ENCODE measurements around the gene BOLL.
A peak's percentile ranks its signal among the peaks of the same experiment; 100 is the strongest.
"Not testable (repeated sequence)": the region's sequence is repeated elsewhere in the genome, so short reads cannot be mapped to it uniquely, and the experiment has no call there.

BOLL gene, protein sequence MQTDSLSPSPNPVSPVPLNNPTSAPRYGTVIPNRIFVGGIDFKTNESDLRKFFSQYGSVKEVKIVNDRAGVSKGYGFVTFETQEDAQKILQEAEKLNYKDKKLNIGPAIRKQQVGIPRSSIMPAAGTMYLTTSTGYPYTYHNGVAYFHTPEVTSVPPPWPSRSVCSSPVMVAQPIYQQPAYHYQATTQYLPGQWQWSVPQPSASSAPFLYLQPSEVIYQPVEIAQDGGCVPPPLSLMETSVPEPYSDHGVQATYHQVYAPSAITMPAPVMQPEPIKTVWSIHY

GRCh38 chr2:197784956-197785941 lies at the start of gene BOLL:
Gene BOLL (minus strand): TSS chr2:197785319. CDS start chr2:197781850, 3,469 bp downstream.
- no peak for DNase-seq (ENCODE audit: low read depth in 2 of 2)

DNA sequence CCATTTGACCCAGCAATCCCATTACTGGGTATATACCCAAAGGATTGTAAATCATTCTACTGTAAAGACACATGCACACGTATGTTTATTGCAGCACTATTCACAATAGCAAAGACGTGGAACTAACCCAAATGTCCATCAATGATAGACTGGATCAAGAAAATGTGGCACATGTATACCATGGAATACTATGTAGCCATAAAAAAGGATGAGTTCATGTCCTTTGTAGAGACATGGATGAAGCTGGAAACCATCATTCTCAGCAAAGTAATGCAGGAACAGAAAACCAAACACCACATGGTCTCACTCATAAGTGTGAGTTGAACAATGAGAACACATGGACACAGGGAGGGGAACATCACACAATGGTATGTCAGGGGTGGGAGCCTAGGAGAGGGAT lies 49.7 kb upstream of the BOLL start:
- DNase-seq (ENCODE audit: low read depth in 2 of 2) = not testable (repeated sequence)

DNA sequence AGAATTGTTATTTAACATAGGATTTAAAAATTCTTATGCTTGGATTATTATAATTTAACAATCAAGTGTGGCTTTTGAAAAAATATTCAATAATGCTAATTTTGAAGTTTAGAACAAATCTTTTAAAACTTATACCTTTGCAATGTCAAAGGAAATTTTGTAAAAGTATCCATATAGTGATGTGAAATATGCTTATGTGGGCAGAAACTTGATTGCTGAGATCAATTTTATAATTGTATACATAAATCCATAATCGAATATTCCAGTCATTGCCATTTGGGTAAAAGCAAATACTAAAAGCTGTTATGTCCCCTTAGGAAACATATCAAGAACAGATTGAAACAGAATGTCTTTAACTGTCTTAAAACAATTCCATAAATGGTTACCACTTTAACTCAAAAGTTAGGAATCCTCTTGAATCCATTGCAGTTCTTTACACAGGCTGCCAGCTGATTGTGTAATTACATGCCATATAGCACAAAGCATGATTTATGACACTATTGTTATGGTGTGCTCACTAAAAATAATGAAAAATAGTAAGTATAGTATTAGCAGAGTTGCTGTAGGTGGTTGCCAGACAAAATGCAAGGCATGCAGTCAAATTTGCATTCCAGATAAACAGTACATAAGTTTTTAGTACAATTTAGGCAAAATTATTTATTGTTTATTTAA lies 43.5 kb upstream of the BOLL start:
- peak; percentile 50 to 56 for DNase-seq (ENCODE audit: low read depth in 2 of 2)

GRCh38 chr2:197827618-197828017 lies 42.5 kb upstream of the BOLL start:
- no peak for DNase-seq (ENCODE audit: low read depth in 2 of 2)

GRCh38 chr2:197822333-197822732 lies 37.2 kb upstream of the BOLL start:
- no peak for DNase-seq (ENCODE audit: low read depth in 2 of 2)

DNA sequence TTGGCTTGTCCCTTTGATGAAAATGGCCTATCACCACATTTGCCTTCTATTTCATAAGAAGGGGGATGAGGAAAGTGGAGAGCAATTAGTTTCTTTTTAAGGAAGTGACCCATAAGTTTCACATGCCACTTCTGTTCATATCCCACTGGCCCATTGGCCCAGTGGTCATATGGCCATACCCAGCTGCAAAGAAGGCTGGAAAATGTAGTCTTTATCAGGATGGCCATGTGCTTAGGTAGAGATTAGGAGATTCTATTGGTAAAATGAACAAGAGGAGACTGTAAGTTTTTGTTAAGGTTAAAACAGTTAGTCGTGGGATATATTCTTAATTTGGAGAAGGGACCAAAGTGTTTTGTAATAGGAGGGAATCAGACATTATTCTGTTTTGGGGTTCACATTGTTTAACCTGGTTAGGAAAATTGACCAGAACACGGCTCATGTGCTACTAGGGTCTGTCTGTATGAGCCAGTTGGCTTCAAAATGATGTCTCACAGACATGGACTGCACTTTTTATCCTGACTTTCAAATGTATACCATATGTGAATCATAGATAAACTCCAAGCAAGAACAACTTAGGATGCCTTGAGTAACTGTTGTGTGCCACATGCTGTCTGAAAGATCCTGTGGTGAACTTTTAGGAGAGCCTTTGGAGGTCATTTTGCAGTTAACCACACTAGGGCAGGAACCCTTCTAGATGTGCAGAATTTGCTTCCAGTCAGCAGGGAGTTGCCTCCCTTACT lies 36.6 kb upstream of the BOLL start:
- no peak for DNase-seq (ENCODE audit: low read depth in 2 of 2)

- no peak for DNase-seq (ENCODE audit: low read depth in 2 of 2)
These were observed 29.4 kb upstream of the BOLL start for GRCh38 chr2:197814526-197814925.

DNA sequence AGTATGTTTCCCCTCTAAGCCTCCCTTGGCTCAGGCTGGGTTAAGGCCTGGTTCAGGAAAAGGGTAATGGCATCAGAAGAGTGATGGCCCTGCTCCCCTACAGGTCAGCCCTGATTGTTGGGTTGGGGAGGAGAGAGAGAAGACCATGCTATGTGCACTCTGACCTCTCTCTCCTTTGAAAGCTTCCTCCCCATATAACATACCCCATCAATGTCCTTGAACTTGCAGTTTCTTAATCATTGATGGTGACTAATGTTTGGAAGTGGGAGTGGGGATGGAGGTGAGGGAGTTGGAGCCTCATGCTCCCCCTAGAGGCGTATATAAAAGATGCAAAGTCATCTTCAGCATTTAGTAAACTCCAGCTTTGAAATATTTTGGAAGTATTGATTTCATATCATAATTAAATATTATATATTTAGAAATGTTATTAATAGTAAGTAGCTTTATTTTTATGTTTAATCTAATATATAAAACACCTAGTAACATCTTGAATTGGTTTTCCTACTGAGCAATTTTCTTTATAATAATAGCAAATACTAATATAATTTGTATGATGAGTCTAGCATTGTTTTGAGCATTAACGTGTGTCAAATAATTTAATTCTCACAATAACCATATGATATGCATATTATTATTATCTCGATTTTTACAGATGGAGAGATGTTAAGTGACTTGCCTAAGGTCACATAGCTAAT lies 28.1 kb upstream of the BOLL start:
- DNase-seq (ENCODE audit: low read depth in 2 of 2) = no peak

DNA sequence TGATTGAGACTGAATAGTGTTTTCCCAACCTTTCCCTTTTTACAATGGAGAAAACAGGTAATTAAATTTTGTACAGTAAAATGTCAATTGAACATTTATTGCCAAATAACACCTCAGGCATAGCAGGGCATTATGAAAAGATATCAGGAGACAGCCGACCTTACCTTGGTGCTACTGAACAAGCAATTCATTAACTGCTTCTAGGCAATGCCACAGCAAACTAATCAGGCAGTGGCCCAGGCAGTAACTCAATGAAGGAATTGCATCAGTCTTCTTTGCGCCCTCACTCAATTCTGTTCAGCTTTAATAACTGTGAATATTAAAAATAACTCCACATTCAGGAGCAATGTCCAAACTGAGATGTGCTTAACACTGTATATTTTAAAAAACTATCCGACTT lies 25.4 kb upstream of the BOLL start:
- no peak for DNase-seq (ENCODE audit: low read depth in 2 of 2)

DNA sequence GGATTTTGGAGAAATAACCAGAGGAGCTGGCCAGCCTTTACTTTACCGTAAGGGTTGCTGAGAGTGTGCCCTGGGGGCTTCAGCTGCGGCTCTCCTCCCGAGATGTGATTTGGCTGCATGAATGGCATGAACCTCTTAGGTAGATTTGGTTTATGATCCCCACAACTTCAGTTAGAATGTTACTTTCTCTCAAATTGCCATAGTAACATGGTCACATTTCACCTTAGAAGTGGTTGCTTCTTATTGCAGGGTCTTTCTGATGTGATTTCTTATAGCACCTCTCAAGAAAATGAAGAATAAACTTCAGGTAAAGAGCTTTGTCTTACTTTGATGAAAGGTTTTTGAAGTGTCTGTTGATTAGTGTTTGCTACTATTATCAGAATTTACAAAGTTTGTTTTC lies 24.9 kb upstream of the BOLL start:
- DNase-seq (ENCODE audit: low read depth in 2 of 2) = no peak

DNA sequence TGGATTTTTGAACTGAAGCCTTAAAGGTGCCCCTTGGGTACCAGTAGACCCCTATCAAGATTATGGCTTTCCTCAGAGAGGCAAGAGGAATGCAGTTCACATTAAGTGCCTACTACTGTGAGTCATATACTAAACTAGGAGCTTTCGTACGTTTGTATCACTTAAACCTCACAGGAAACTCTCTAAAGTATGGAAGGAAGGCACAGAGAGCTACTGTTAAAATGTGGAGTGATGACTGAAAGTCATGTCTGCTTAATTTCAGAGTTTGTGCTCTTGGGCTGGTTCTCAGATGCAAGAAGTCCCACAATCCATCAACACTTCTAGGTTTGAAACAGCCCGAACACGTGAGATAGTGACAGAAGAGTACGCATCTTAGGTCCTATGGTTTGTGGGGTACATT lies 23.9 kb upstream of the BOLL start:
- no peak for DNase-seq (ENCODE audit: low read depth in 2 of 2)

DNA sequence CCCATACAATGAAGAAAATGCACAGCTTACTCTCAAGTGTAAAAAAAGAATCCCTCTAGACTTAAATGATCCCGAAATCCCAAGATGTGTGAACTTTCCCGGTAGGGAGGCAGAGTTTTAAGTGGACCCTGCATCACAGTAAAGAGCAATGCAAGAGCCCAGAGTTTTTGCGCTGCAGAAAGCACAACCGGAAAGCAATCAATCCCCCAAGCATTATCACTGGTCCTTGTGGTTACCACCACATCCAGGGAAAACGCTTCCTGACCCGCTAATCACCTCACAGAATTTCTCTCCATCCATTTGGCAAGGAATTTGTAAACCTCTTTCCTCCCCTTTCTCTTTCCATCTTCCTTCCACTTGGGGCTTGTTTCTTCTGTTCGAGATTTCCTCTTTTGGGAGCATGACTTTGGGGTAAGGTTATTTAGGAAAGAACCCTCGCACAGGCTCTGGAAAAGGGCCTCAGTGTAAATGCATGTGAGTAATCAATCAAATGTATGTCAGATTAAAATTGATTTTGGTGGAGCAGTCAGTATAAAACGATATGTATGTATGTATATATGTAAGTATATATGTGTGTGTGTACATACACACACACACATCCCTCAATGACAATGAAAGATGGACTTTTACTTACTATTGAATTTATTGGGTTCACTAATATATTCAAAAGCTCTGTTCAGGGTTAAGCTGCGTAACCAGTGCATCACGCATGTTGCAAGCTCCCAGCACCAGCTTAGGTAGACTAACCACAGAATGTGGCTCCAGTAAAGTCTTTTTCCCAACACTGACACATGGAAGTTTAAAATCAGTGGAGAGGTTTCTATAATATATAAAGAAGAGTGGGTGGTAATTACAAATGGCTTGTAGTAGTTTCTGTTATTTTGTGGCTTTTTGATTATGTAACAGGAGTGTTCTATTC lies 20.9 kb upstream of the BOLL start:
- DNase-seq (ENCODE audit: low read depth in 2 of 2) = no peak

DNA sequence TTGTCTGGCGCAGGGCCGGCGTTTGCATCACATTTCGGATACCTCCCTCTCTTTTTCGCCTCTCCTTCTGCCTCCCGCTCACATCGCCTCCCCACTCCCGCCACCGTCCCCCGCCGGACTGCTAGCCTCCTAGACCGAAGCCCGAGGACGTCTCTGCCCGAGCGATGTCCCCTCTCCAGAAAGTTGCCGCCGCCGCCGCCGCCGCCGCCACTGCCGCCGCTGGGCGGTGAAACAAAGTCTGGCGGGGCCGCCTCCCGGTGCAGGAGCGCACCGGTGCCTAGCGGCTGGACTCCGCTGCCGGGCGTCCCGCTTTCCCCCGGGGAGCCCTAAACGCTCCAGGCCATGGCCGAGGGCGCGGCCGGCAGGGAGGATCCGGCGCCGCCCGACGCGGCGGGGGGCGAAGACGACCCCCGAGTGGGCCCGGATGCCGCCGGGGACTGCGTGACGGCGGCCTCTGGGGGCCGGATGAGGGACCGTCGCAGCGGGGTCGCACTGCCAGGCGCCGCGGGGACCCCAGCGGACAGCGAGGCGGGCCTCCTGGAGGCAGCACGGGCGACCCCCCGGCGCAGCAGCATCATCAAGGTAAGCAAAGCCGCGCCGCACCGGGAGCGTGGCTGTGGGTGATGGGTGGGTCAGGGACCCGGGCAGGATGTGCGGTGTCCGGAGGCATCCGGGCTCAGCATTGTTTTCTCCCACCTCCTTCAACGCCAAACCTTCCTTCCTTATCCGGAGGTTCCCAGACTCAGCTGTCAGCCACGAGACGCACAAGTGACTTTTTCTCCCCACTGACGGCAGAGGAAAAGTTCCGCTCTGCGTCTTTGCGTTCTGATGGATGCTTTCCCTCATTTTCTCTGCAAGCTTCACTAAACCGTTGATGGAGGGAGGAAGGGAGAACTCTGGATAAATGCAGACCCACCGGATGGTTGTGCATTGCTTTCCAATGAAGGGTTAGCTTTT lies 19.9 kb upstream of the BOLL start:
- DNase-seq (ENCODE audit: low read depth in 2 of 2) = no peak

- peak; percentile 74 to 76 for DNase-seq (ENCODE audit: low read depth in 2 of 2)
These were observed 19.1 kb upstream of the BOLL start, which contains the start of gene PLCL1 for GRCh38 chr2:197804049-197804757. Gene PLCL1 (plus strand): TSS chr2:197804593.

DNA sequence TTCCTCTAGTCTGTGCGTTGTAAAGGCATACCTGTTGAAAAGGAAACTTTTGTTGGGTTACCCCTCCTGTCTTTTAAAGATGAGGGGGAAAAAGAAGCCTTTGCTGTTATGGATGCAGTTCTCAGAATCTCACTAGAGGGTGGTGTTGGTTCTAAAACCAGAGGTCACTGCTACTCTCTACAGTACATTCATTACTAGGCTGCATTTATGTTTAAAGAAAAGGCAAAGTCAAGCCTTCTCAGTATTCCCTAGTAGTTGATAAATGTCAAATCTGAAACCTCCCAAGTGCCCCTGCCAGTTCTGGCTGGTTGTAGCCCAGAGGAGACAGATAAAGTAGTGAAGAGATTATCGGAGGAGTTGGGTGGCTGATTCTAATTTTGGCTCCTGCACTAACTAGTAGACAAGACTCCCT lies 17.9 kb upstream of the BOLL start:
- peak in 1 of 2 experiments; percentile 19 for DNase-seq (ENCODE audit: low read depth in 2 of 2)

GRCh38 chr2:197801033-197801432 lies 15.9 kb upstream of the BOLL start:
- no peak for DNase-seq (ENCODE audit: low read depth in 2 of 2)

DNA sequence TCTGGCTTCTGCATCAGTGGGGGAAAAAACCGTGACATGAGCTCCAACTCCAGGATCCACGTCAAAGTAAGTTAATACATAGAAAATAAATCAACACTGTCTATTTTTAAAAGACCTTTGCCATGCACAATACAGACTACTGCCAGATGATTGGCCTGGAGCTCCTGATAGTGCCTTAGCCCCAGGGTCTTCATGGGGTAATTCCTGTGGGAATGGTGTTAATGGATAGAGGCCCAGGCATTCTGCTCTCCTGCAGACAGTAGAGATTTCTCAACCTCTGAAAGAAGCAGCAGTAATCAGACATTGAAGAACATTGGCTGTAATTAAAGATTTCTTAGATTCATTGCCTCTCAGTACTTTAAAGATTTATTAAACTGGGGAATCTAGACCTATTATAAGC lies 15.0 kb upstream of the BOLL start:
- no peak for DNase-seq (ENCODE audit: low read depth in 2 of 2)

GRCh38 chr2:197799068-197799467 lies 13.9 kb upstream of the BOLL start:
- DNase-seq (ENCODE audit: low read depth in 2 of 2) = no peak

Measured in fibroblast of skin of left biceps (primary cell).